ENCODE results near the gene VWA2.
"Not testable (repeated sequence)": the region's sequence is repeated elsewhere in the genome, so short reads cannot be mapped to it uniquely, and the experiment has no call there.

VWA2 gene

GRCh38 chr10:114322344-114322743 lies 83.3 kb downstream of the VWA2 start:
- no peak for DNase-seq

DNA sequence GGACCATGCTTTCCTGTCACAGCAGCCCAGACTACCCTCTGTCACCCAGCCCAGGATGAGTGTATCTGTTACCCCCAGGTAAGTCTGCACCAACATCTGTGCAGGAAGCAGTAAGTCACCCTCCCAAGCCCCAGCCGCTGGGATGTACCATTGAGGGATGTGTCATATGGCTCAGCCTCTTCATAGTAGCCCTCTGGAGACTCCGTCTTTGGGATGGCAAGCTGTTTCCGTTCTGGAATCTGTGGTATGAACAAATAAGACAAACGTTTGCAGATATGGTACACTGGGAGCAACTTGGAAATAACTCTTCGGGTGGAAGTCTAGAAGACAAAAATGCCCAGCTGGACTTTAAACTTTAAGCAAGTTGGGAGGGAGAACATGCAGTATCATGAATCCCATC lies 84.0 kb downstream of the VWA2 start:
- no peak for DNase-seq

DNA sequence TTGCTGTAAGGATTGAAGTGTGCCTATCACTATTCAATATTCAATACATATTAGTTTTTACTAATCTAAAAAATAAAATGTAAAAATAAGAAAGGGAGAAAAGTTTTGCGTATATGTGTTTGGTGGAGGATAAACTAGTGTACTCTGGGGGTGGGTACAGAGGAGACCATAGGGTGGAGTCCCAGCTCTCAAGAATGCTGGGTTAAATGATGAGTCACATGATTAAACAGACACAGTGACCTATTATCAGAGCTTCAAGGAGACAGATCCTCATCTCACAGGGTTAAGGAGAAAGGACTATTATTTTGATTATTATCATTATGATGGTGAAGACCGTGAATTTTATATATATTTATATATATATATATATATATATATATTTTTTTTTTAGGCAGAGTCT lies 87.7 kb downstream of the VWA2 start:
- DNase-seq = no peak

DNA sequence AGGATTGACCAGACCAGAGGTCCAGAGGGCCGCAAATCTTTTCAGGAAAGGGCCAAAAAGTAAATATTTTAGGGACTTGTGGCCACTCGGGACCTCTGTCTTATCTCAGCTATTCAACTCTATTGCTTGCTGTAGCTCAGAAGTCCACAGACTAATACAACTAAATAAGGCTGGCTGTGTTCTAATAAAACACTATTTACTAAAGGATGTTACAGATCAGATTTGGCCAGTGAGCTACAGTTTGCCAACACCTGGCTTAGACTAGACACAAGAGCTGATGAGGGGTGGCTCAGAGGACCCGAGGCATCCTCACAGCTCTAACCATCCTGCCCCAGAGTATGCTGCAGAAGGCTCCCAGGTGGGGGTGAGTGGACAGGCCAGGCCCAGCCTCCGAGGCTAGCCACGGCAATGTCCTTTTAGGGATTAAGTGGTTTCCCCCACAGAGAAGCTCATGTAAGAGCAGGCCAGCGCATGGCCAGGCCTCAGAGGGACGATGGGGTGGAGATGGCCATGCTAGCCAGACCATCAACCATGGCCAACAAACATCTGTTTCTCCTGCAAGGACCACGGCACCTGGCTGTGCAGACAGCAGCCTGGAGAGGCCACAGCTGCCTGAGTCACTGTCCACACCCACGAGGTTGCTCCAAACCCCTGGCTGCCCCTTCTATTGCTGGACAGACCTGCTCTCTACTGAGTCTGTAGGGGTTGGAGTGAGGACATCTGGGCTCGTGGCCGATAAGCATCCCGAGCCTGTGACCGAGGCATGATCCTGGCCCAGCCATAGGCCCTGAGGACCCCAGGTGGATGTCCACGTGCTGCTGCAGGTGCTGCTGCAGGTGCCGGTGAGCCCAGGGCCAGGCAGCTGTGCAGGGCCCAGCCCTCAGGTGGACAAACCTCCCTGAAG lies 88.7 kb downstream of the VWA2 start:
- DNase-seq = no peak

DNA sequence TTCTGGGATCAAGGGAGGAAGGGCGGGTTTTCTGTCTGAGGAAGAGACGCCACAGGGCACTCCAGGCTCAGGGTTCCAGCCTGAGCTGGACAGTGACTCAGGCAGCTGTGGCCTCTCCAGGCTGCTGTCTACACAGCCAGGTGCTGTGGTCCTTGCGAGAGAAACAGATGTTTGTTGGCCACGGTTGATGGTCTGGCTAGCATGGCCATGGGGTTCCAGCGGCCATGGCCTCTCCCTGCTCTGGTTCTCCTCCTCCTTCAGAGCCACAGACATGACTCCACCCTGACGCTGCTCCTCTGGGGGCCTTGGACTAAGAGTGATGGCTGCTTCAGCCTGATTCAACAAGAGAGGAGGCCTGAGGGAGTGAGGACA lies 89.4 kb downstream of the VWA2 start:
- DNase-seq = no peak

- DNase-seq = no peak
These were observed 89.8 kb downstream of the VWA2 start for GRCh38 chr10:114328874-114329273.

- DNase-seq = no peak
These were observed 90.7 kb downstream of the VWA2 start for GRCh38 chr10:114329634-114330365.

DNA sequence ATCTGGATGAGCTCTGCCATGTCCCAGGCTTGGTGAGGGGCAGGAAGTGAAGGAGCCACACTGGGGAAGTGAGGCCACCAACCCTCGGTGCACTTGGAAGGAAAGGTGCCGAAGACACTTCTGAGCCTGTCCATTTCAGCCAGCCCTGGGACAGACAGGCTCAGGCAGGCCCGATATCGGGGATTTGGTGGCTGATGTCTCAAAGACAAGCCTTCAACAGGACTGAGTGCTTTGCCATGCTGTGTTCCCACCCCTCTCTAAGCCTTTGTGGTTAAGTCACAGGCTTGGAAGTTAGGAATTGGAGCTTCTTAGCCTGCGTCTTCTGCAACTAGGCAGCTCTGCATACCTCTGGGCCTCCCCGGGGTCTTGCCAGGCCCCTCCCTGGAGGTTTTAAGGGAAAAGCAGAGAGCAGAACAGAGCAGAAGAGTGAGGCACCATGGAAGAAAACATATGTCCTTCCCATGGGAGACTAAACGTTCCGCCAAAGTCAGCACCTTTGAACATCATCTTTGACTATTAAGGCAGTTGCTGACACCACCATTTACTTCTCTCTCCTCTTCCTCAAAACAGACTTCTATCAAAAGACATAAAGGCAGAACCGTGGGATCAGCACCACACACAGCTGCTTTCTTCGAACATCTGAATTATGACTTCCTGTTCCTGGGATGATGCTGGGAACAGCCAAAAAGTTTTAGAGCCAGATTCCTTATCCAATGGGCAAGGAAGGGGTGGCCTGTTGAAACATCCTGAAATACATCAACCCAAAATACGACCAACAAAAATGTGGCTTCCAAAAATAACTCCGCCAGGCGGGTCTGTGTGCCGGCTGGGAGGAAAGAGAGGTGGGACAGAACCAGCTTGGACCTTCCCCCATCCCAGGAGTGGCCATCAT lies 93.5 kb downstream of the VWA2 start:
- DNase-seq = no peak

- DNase-seq = not testable (repeated sequence)
These were observed 94.4 kb downstream of the VWA2 start for GRCh38 chr10:114333441-114333840.

- no peak for DNase-seq
These were observed 95.2 kb downstream of the VWA2 start for GRCh38 chr10:114334301-114334700.

- DNase-seq = no peak
These were observed 96.6 kb downstream of the VWA2 start for GRCh38 chr10:114335614-114336013.

GRCh38 chr10:114336823-114337509 lies 97.9 kb downstream of the VWA2 start:
- DNase-seq = no peak

GRCh38 chr10:114337510-114338462 lies 98.7 kb downstream of the VWA2 start:
- no peak for DNase-seq

DNA sequence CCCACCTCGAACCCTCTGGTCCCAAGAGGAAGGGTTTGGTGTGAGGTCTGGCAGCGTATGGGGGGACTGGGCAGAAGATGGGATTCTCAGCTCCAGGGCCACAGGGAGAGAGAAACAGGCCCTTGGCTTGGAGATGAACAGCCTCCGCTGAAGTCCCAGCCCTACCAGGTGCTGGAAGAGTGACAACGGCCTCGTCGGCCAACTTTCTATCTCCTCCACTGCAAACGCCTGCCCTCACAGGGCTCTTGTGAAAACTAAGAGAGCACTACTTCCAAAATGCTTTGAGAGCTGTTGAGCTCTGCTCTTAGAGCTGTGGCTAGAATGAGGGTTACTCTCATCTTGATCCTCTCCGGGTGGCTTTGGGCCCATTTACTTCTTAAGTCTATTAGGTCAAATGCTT lies 101.8 kb downstream of the VWA2 start:
- DNase-seq = no peak
